GM12878 (cell line): ENCODE data around the gene CSTB. TPM values are rescaled to one million over a fixed set of nuclear protein-coding genes. Genes with fewer than 3 reads are reported as not detected.

ENCODE experiments used
- ATAC-seq: fragments of 200-7000 bp; cut with Tn5 transposase; 3 replicates; pipeline ENCODE4 v1.9.1; 2020; ENCODE audit warnings: mild to moderate bottlenecking, moderate library complexity
- BruUV-seq: library from RNA; stranded (reverse); fragments of 400-500 nt; replicated peaks from 2 replicates; lab custom pipeline; 2021; lab: Mats Ljungman, UMichigan
- CTCF ChIA-PET: fragments of 300-600 bp; sonication (Branson Sonifier 250); formaldehyde crosslinking; extraction: SDS; loops from one replicate; lab custom pipeline; 2021; ENCODE audit warnings: inconsistent platforms; lab: Yijun Ruan, JAX
- POLR2A ChIA-PET: fragments of 350-600 bp; formaldehyde crosslinking; extraction: SDS; loops from one replicate; lab custom pipeline; 2021; ENCODE audit warnings: inconsistent platforms; lab: Charles Lee
- RAD21 ChIA-PET: fragments of 300-600 bp; sonication (Branson Sonifier 250); formaldehyde crosslinking; loops from one replicate; lab custom pipeline; 2023; ENCODE audit warnings: antibody characterized with exemption; ENCODE audit not compliant: unreplicated experiment; lab: Charles Lee
- SMC1A ChIA-PET: fragments of 300-600 bp; sonication (Branson Sonifier 250); formaldehyde crosslinking; loops from one replicate; lab custom pipeline; 2023; ENCODE audit not compliant: unreplicated experiment, uncharacterized antibody; lab: Charles Lee
- DNase-seq: peaks from one replicate; pipeline ENCODE4 v3.0.0-alpha.2; 2011; ENCODE audit warnings: low read depth, low spot score
- FAIRE-seq: peaks from 3 replicates; lab custom pipeline; 2011; peaks lifted over from hg19 to GRCh38; lab: Jason Lieb, UNC
- H2AFZ ChIP-seq: 2 replicates; pipeline ENCODE4 v1.6.0; 2011; ENCODE audit warnings: low read depth, low read length, control low read depth; ENCODE audit not compliant: control insufficient read depth
- H3K27ac ChIP-seq: 2 replicates; pipeline ENCODE4 v1.5.1; 2011; ENCODE audit warnings: control low read depth; ENCODE audit not compliant: control insufficient read depth, insufficient read depth
- H3K27me3 ChIP-seq, 2 experiments: replicated peaks in 1 of 2; 2 replicates each; pipeline versions ENCODE4 v1.6.0 to v1.6.1; 2011; ENCODE audit warnings: low read length in 1 of 2; ENCODE audit not compliant: control insufficient read depth in 2 of 2, insufficient read depth in 2 of 2
- H3K36me3 ChIP-seq, 2 experiments: 2 replicates each; pipeline ENCODE4 v1.5.1; 2011; ENCODE audit warnings: low read length in 1 of 2; ENCODE audit not compliant: control insufficient read depth in 2 of 2, insufficient read depth in 2 of 2
- H3K4me1 ChIP-seq: 2 replicates; pipeline ENCODE4 v1.6.1; 2011; ENCODE audit warnings: mild to moderate bottlenecking, low read length, moderate library complexity, mixed read lengths; ENCODE audit not compliant: control insufficient read depth, insufficient read depth
- H3K4me2 ChIP-seq: 2 replicates; pipeline ENCODE4 v1.6.0; 2011; ENCODE audit warnings: control low read depth; ENCODE audit not compliant: control insufficient read depth, insufficient read depth
- H3K4me3 ChIP-seq: fragments of 200-600 bp; sonication (generic); 2 replicates; pipeline ENCODE4 v1.5.1; 2016
- H3K79me2 ChIP-seq: 2 replicates; pipeline ENCODE4 v1.6.0; 2011; ENCODE audit warnings: low read length; ENCODE audit not compliant: control insufficient read depth, insufficient read depth
- H3K9ac ChIP-seq: 2 replicates; pipeline ENCODE4 v1.8.0; 2011; ENCODE audit warnings: low read length, control low read depth, mixed read lengths; ENCODE audit not compliant: control insufficient read depth, insufficient read depth
- H3K9me3 ChIP-seq: replicated peaks from 3 replicates; pipeline ENCODE4 v1.5.1; 2011; ENCODE audit warnings: mild to moderate bottlenecking, low read length; ENCODE audit not compliant: control insufficient read depth, insufficient read depth
- H4K20me1 ChIP-seq: 2 replicates; pipeline ENCODE4 v1.6.0; 2011; ENCODE audit not compliant: control insufficient read depth, insufficient read depth
- MTA3 ChIP-seq: IDR thresholded peaks from 2 replicates; pipeline ENCODE4 v1.6.1; 2012; ENCODE audit warnings: low read length, inconsistent platforms, borderline replicate concordance
- MYB ChIP-seq: fragments of 150-350 bp; IDR thresholded peaks from 2 replicates; pipeline ENCODE4 v1.6.1; 2014; ENCODE audit warnings: mild to moderate bottlenecking, low read depth, low read length, borderline replicate concordance
- POLR2A ChIP-seq: IDR thresholded peaks from 2 replicates; pipeline ENCODE4 v1.6.1; 2011; ENCODE audit warnings: low read depth, mild to moderate bottlenecking, low read length
- RB1 ChIP-seq: fragments of 450-650 bp; formaldehyde crosslinking; IDR thresholded peaks from 2 replicates; pipeline ENCODE4 v1.6.1; 2017; ENCODE audit warnings: mild to moderate bottlenecking, borderline replicate concordance
- TARDBP ChIP-seq: IDR thresholded peaks from 2 replicates; pipeline ENCODE4 v1.6.1; 2016; ENCODE audit warnings: borderline replicate concordance
- ZBED1 ChIP-seq: IDR thresholded peaks from 2 replicates; pipeline ENCODE4 v1.6.1; 2016; ENCODE audit warnings: borderline replicate concordance
- ZNF274 ChIP-seq: IDR thresholded peaks from one replicate; pipeline ENCODE4 v1.8.0; 2011; ENCODE audit not compliant: insufficient read length, insufficient read depth
- WGBS: methylation state at CpG from one replicate; pipeline ENCODE4 v1.1.6; 2016; ENCODE audit warnings: low lambda C conversion rate; ENCODE audit not compliant: insufficient replicate concordance, insufficient coverage; ENCODE audit errors: missing lambda C conversion rate; 5-methylcytosine and 5-hydroxymethylcytosine counted together
- in situ Hi-C: fragments of 300-500 bp; cut with MboI; formaldehyde crosslinking; loops from 9 replicates; pipeline ENCODE4 v1.14.3; 2018; ENCODE audit warnings: mixed read lengths
- intact Hi-C: fragments of 100-400 bp; cut with micrococcal nuclease; formaldehyde crosslinking; loops from one replicate; pipeline ENCODE4 v1.14.2; 2022; ENCODE audit not compliant: unreplicated experiment
- polyA plus RNA-seq, 11 experiments: library from polyadenylated mRNA; depleted of rRNA in 4 of 11; unstranded in 6 of 11; stranded (reverse) in 5 of 11; fragments of >200 nt; fragmentation: Nextera tagmentation in 4 of 11; fragmentation: Illumina TruSeq in 1 of 11; extraction: Ambion mirVana in 4 of 11; extraction: Trizol in 1 of 11; gene quantifications; 1 replicate in 1 of 11; 2 replicates in 10 of 11; pipeline versions ENCODE4 v1.2.1 to v1.2.3, GENCODE V29; 2011 to 2016; ENCODE audit warnings: inconsistent platforms in 2 of 11, missing spikeins in 2 of 11, low read depth in 1 of 11
- total RNA-seq, 4 experiments: library from RNA; depleted of rRNA in 3 of 4; stranded (reverse); fragments of >200 nt in 3 of 4; fragmentation: Illumina TruSeq in 1 of 4; extraction: Trizol in 1 of 4; gene quantifications; 2 replicates each; pipeline versions ENCODE4 v1.2.1 to v1.2.3, GENCODE V29; 2013 to 2021
- TF ChIP-seq, protein P1 (sequence below): IDR thresholded peaks from 2 replicates; pipeline ENCODE4 v1.6.1; 2012; ENCODE audit warnings: low read depth, low read length, improper control_type of control experiment
- TF ChIP-seq, protein P2 (sequence below): fragments of 450-650 bp; IDR thresholded peaks from 2 replicates; pipeline ENCODE4 v1.6.1; 2017; ENCODE audit warnings: mild to moderate bottlenecking

Gene CSTB
- total and polyA plus RNA-seq, 10 of the 15 experiments (the other 5 are each of a cell fraction or from before 2014, with no cell fraction given) = 12.5 to 82.7 (median 41.9) TPM

DNA sequence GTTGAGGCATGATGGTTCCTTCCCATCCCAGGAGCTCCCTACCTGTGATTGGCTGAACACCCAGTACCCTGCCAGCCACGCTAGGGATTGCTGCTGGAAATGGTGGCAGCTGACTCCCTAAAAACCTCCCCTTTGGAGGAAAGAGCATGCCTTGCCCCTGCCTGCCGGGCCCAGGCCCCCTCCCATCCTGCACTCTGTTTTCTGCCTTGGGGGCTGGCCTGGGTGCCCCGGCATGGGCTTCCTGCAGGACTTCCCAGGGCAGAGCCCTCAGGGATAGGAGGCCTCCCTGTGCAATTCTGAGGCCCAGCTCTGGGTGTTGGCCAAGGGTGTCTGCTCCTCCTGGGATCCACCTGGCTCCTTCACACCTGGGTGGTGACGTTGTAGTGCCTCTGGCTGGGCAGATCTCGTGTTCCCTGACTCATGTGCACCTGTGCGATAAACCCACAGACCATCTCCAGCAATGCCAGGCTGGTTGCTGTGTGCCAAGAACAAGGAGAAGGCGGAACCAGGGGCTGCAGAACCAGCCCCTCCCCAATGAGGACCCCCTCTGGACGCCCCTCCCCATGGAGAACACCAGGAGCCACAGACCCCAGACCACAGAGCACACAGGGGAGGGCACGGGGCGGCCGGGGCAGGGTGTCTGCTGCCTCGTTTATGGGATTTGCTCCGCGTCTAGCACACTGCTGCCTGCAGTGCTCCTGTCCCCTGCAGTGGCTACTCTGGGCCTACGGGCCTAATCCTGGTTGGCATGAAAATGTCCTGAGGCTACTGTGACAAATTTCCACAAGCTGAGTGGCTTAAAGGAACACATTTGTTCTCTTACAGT is 13.6 kb downstream of the CSTB start:
- H3K9me3 ChIP-seq = no peaks in the 10 kb centered on the region
- no peaks in the 10 kb centered on the region for H4K20me1 ChIP-seq
- no peaks in the 10 kb centered on the region for H3K79me2 ChIP-seq
- no peaks in the 10 kb centered on the region for H3K4me1 ChIP-seq
- DNase-seq (no peak), FAIRE-seq (no peak), ATAC-seq (no peak)
- WGBS = 88% methylated on average over 15 of the region's 15 CpGs
- ChIA-PET POLR2A (no interaction called here), RAD21 (no interaction called here), SMC1A (no interaction called here), CTCF (interaction anchor here (1.3 kb wide), 1 partner anchor 10 kb away, joined by 4 read pairs; no protein-coding TSS in a partner anchor)
- no peaks in the 10 kb centered on the region for H3K27me3 ChIP-seq
- in situ Hi-C loops = no loop called here
- H3K9ac ChIP-seq = no peak overlapping the region
- peaks cover 6 to 7% of the 10 kb centered on the region in 2 experiments; a peak in 3 of 4 replicates for H3K36me3 ChIP-seq
- H3K4me2 ChIP-seq = no peak overlapping the region
- BruUV-seq = no TSS peak
- H2AFZ ChIP-seq = no peak overlapping the region
- no peak for TF ChIP-seq TARDBP
- TF ChIP-seq, protein P1, sequence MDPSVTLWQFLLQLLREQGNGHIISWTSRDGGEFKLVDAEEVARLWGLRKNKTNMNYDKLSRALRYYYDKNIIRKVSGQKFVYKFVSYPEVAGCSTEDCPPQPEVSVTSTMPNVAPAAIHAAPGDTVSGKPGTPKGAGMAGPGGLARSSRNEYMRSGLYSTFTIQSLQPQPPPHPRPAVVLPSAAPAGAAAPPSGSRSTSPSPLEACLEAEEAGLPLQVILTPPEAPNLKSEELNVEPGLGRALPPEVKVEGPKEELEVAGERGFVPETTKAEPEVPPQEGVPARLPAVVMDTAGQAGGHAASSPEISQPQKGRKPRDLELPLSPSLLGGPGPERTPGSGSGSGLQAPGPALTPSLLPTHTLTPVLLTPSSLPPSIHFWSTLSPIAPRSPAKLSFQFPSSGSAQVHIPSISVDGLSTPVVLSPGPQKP = no peak
- no peak for TF ChIP-seq MYB
- no peak for TF ChIP-seq MTA3
- TF ChIP-seq, protein P2, sequence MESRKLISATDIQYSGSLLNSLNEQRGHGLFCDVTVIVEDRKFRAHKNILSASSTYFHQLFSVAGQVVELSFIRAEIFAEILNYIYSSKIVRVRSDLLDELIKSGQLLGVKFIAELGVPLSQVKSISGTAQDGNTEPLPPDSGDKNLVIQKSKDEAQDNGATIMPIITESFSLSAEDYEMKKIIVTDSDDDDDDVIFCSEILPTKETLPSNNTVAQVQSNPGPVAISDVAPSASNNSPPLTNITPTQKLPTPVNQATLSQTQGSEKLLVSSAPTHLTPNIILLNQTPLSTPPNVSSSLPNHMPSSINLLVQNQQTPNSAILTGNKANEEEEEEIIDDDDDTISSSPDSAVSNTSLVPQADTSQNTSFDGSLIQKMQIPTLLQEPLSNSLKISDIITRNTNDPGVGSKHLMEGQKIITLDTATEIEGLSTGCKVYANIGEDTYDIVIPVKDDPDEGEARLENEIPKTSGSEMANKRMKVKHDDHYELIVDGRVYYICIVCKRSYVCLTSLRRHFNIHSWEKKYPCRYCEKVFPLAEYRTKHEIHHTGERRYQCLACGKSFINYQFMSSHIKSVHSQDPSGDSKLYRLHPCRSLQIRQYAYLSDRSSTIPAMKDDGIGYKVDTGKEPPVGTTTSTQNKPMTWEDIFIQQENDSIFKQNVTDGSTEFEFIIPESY = no peak
- no peak for TF ChIP-seq ZNF274
- no peak for TF ChIP-seq RB1
- TF ChIP-seq POLR2A = peak; percentile 18
- no peak for TF ChIP-seq ZBED1
- TF ChIP-seq, all 136 proteins: peak for 1
- intact Hi-C loops = no loop called here
- Histone ChIP-seq H3K4me3 (no peak overlapping the region), H3K27ac (no peak overlapping the region)
